HCEC 1CT (cell line): ENCODE measurements around the gene SBF2.

Experiments
- DNase-seq: peaks from one replicate; pipeline ENCODE4 v3.0.0-alpha.2; 2017

Gene SBF2

GRCh38 chr11:10293423-10294289 lies at the start of gene SBF2:
TSS of gene SBF2 (minus strand) at chr11:10294219. CDS start at chr11:10294069, 150 bp downstream.
- DNase-seq = peak; percentile 96

DNA sequence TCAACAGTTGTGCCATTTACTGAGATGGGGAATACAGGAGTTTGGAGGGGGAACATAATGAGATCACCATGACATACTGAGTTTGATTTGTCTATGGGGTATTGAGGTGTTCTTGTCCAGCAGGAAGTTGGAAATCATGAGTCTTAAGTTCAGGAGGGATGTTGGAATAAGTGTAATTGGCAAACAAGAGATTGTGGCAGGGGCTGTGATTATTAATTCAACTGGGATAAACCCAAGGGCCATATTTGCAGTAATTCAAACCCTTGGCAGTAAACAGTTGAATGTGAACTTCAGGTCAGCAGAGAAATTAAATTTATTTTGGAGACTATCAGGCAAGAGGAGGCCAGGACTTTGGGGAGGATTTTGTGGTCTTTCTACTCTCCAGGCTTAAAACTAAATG lies 44.3 kb upstream of the SBF2 start:
- no peak for DNase-seq

DNA sequence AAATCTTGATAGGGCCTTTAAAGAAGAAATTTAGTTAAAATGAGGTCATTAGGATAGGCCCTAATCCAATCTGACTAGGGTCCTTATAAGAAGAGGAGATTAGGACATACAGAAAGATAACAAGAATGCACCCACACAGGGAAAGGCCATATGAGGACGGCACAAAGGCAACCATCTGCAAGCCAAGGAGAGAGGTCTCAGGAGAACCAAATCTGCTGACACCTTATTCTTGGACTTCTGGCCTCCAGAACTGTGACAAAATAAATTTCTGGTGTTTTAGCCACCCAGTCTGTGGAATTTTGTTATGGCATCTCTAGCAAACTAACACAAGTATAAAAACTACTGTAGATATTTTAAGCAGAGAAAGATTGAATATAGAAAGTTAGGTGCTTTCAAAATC lies 39.5 kb upstream of the SBF2 start:
- DNase-seq = no peak

DNA sequence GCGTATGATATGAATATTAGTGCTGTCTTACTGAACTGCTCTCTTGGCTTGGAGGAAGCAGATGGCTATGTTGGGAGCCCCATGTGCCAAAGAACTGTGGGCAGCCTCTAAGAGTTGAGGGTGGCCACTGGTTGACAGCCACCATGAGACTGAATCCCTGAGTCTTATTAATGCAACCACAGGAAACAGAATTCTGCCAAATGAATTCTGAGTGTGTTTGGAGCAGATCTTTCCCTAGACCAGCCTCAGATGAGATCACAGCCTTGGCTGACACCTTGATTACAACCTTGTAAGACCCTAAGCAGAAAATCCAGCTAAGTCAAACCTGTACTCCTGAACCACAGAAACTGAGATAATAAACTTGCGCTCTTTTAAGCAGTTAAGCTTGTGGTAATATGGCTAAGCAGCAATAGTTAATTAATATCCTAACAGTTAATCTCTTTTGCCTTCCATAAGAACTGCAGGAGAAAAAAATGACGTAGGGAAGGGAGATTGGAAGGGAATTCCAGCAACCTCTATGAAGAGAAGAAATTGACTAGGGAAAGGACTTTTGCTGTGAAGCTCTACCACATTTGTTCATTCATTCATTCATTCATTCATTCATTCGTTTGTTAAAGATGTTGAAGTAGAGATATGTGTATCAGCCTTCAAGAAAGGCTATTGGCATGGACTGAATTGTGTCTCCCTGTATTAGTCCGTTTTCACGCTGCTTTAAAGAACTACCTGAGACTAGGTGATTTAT lies 37.7 kb upstream of the SBF2 start:
- DNase-seq = no peak

GRCh38 chr11:10329935-10330334 lies 35.9 kb upstream of the SBF2 start:
- peak; percentile 95 for DNase-seq

DNA sequence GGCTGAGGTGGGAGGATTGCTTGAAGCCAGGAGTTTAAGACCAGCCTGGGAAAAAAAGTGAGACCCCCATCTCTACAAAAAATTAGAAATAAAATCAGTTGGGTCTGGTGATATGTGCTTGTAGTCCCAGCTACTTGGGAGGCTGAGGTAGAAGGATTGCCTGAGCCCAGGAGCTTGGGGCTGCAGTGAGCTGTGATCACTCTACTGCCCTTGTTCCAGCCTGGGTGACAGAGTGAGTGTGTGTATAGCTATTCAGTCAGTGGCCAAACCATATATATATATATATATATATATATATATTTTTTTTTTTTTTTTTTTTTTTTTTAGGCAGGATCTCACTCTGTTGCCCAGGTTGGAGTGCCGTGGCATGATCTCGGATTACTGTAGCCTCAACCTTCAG lies 35.3 kb upstream of the SBF2 start:
- DNase-seq = no peak

DNA sequence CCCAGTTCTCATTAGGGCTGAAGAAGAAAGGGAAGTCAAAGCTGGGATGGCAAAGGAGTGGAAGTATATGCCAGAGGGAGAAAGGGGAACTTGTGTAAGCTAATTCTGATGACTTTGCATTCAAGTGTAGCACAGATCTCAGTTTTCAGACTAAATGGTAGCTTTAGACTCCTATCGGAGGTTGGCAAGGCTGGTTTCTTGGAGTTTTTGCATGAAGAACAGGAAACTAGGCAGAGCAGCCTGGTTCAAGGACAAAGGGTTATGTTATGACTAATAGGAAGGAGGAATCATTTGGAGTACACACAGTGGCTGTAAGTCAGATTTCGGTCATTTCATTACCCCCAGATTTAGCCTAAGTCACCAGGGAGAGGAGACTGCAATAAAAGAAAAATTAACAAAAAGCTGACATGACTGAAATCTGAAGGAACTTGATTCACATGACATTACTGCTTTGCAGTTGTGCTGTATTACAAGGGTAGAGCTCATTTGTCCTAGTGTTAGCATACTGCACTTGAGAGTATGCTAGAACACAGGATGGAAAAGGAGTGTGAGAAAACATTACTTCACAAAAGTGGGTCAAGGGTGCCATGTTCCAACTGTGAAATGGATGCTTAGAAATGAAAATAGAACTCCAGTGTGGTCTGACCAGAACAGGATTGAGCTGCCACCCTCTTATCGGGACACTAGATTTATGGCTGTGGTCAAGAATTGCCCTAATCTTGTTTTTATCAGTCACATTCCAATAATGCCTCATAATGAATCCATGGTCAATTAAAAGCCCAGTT lies 34.5 kb upstream of the SBF2 start:
- peak; percentile 79 for DNase-seq

DNA sequence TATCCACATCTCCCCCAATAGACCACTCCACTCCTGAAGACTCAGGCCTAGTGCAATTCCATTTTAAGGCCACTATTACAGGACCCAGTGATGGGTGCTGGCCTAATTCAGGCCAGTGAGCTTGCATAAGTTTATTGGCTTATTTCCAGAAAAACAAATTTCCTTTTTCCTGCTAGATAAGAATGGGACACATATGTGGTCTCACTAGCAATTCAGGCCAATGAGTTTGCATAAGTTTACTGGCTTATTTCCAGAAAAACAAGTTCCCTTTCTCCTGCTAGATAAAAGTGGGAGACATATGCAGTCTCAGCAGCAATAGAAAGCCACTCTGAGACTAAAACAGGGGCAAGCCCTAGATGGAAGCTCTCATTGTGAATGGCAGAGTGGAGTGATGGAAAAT lies 33.2 kb upstream of the SBF2 start:
- peak; percentile 52 for DNase-seq

- DNase-seq = peak; percentile 76
Measured at GRCh38 chr11:10326012-10326964, 32.3 kb upstream of the SBF2 start.

GRCh38 chr11:10325277-10326011 lies 31.4 kb upstream of the SBF2 start:
- DNase-seq = peak; percentile 95

DNA sequence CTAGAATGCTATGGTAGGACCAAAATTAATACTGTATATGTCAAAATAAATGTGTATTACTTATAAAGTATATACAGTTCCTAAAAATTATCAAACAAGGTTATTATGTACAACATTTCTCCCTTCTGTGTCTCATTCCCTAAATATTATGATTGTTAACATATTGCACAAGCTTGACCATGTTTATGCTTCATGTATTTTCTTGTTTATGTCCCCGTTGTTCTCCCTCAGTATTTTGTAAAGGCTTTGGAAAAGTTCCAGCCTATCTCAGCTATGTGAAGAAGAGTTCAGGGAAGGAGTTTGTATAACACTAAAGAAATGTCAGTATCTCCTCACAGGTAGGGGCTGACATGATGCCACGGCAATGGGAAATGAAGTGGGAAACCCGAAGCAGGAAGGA lies 30.5 kb upstream of the SBF2 start:
- DNase-seq = peak; percentile 64

DNA sequence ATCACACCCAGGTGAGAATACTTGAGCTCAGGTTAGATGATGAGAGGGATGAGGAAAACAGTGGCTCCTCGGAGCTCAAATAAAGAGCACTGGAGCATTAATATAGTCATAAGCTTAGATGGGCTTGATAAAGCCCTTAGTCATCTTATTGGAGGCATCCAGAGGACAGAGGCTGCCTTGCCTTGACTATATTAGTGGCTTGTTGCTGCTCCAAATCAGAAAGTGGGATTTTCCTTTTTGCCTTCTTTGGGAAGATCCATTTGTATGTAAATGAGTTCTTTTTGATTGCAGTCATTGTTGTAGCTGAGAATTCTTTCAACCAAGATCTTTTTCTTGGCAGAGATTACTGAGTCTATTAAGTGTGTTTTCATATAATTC lies 29.8 kb upstream of the SBF2 start:
- DNase-seq = no peak

DNA sequence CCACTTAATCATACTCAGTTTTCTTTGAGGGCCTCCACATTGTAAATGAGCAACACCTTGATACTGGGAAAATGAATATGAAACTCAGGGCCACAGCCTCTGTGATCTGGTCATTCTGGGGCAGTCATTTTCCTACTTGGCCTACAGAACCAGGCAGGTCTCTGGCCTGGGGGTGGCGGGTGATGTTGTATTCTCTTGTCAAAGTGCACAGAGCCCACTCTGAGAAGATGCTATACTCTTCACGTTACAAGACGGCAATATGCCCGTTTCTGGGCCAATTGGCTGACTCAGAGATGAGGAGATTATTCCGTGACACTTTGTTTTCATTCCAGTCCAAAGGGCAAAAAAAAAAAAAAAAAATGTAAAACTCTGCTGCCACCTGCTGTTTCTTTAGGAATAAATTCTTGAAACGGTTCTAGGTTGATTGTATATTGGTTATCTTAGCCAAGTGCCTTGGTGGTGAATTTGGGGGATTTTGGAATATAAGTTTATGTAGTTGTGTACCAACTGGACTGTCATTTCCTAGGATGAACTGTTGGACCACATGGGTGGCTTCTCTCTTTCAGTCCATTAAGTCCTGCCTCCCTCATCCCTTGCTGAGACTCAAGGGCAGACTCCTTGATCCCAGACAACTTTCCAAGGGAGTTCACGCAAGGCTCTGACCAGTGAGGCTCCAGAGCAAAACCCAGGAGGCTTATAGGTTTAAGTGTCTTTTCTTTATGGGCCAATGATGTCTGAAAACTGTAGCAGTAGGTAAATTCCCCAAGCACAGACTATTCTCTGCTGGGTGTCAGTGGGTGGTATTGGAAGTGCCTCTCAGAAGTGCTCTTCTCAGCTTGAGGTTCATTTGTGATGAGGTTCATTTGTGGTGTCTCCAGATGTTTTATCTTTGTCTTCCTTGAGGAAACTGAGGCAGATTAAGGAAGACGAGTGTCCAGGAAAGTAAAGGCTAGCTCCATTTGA lies 29.1 kb upstream of the SBF2 start:
- DNase-seq = peak; percentile 88

DNA sequence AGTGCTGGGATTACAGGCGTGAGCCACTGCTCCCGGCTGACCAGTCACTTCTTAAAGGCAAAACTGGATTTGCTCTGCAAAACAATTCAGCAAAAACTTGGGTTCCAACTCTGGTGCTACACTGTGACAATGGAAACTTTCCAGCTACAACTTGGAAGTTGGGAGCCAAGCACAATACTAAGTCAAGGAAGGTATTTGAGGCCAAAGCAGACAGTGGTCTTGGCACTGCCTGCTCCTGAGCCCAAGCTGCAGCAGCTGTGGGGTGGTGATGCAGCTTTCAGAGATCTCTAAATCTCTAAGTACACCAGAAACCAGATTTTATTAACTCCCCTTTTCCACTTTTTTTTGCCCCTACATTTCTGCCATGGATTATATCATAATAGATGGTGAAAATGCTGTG lies 28.4 kb upstream of the SBF2 start:
- DNase-seq = no peak

- DNase-seq = no peak
Measured at GRCh38 chr11:10320736-10321465, 26.9 kb upstream of the SBF2 start.

DNA sequence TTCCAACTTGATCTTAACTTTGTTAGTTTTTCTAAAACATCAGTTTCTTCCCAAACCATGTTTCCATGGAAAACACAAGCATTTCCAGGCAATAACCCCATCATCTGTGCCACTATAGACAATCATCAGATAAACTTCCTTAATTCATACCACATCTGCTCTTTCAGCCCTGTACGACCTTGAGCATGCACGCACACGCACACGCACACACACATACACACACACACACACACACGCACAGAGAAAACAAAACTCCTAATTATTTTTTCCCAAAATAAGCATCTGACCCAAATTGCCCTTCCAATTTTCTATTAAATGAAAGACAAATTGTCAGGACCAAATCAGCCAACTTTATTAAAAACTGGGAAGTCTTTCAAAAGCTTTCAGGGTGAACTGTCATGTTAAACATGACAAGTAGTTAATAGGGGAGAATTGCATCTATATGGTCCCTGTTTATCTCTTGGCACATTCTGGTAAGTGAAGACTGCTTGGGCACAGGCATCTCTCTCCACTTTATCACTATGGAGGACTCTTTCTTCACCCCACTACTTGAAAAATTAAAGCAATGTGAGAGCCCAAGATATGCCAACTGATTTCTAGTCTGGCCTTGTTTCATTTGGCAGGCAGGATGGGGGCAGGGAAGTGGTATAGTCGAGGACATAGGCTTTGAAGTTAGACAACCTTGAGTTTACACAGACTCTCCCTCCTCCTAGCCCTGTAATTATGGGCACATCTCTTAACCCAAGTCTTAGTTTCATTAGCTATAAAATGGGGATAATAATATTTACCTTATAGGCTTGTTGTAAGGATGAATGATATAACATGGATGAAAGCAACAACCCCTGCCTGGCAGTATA lies 25.9 kb upstream of the SBF2 start:
- DNase-seq = no peak

DNA sequence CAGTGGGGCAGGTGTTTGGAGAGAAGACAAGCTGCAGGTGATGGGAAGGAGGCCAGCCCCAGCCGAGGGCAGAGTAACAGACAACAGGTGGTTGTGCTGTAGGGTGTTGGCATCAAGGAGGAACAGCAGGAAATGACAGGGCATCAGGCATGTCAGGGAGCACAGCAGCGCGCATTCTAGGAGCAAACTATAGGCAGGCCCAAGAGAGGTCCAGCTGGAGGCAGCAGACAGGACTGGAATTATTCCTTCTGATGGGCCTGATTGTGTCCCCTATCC lies 24.4 kb upstream of the SBF2 start:
- no peak for DNase-seq

DNA sequence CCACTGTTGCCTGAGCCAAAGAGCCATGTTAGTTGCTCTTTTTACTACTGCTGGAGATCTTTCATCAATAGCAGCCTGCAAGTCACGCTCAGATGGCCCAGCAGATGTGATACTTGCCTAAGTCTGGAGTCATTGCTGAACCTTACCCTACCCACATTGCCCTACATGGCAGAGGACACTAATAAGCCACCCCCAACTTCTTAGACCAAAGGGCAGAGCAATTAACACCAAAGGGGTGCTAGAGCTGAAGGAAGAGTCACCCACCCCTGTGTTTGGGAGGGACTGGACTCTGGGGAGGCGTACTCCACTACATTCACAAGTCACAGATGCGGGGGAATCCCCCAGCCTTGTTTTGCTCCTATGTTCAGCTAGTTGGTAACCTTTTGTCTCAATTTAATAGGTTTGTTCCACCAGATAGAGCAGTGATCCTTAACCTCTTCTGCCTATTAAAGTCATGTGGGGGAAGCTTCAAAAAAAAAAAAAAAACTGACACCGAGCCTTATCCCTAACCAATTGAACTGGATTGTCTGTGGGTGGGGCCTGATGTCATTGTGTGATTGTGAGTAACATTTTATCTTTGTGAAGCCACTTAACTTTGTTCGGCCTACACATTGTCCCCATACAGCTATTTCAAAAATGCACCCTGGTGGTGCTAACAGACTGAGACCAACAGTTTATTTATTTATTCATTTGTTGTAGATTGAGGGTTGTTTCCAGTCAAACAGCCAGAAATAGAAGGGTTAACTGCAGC lies 23.9 kb upstream of the SBF2 start:
- no peak for DNase-seq
